GM18508 (cell line): ENCODE data around the gene KCTD15.

Source experiments
- ATAC-seq: cut with Tn5 transposase; IDR thresholded peaks from one replicate; pipeline ENCODE4 v1.9.1; 2021; ENCODE audit warnings: moderate number of reproducible peaks; ENCODE audit not compliant: insufficient read depth, unreplicated experiment

Gene KCTD15

GRCh38 chr19:33796164-33796875, at the start of gene KCTD15:
TSS of gene KCTD15 (plus strand) at chr19:33796870. CDS start at chr19:33800455, 3,585 bp downstream.
- no peak for ATAC-seq

- no peak for ATAC-seq
Observed at GRCh38 chr19:33747273-33747672, 49.4 kb upstream of the KCTD15 start.

GRCh38 chr19:33748231-33748630, 48.4 kb upstream of the KCTD15 start:
- ATAC-seq: no peak

- ATAC-seq: no peak
Observed at GRCh38 chr19:33749016-33749415, 47.7 kb upstream of the KCTD15 start.

GRCh38 chr19:33749619-33750175, 47.0 kb upstream of the KCTD15 start:
- ATAC-seq: no peak

- ATAC-seq: no peak
Observed at GRCh38 chr19:33750587-33751435, 45.9 kb upstream of the KCTD15 start.

- ATAC-seq: no peak
Observed at GRCh38 chr19:33751436-33751770, 45.3 kb upstream of the KCTD15 start.

- ATAC-seq: no peak
Observed at GRCh38 chr19:33752018-33752800, 44.5 kb upstream of the KCTD15 start.

- ATAC-seq: no peak
Observed at GRCh38 chr19:33752945-33753344, 43.7 kb upstream of the KCTD15 start.

GRCh38 chr19:33754361-33754760, 42.3 kb upstream of the KCTD15 start:
- ATAC-seq: no peak

GRCh38 chr19:33755099-33756035, 41.3 kb upstream of the KCTD15 start:
- no peak for ATAC-seq

GRCh38 chr19:33756177-33756576, 40.5 kb upstream of the KCTD15 start:
- ATAC-seq: no peak

GRCh38 chr19:33758541-33759013, 38.1 kb upstream of the KCTD15 start:
- ATAC-seq: no peak

GRCh38 chr19:33759356-33759755, 37.3 kb upstream of the KCTD15 start:
- no peak for ATAC-seq

- ATAC-seq: no peak
Observed at GRCh38 chr19:33763633-33764371, 32.9 kb upstream of the KCTD15 start.

GRCh38 chr19:33766623-33767022, 30.0 kb upstream of the KCTD15 start:
- ATAC-seq: no peak

GRCh38 chr19:33767898-33768413, 28.7 kb upstream of the KCTD15 start:
- ATAC-seq: no peak

- ATAC-seq: no peak
Observed at GRCh38 chr19:33769208-33769607, 27.5 kb upstream of the KCTD15 start.

- ATAC-seq: no peak
Observed at GRCh38 chr19:33770107-33770506, 26.6 kb upstream of the KCTD15 start.
